ENCODE data around the gene HMGN3.
"Not testable (repeated sequence)": the region's sequence is repeated elsewhere in the genome, so short reads cannot be mapped to it uniquely, and the experiment has no call there.

Gene HMGN3

GRCh38 chr6:79234150-79235022, at the start of gene HMGN3:
Gene HMGN3, minus strand, starts transcription at chr6:79234682.
- peak; percentile 93 for DNase-seq

GRCh38 chr6:79280756-79281155, 46.3 kb upstream of the HMGN3 start:
- no peak for DNase-seq

- DNase-seq: peak; percentile 3
Measured at GRCh38 chr6:79277109-79277508, 42.6 kb upstream of the HMGN3 start.

- DNase-seq: peak; percentile 64
Measured at GRCh38 chr6:79269877-79270276, 35.4 kb upstream of the HMGN3 start.

GRCh38 chr6:79267128-79267527, 32.6 kb upstream of the HMGN3 start:
- no peak for DNase-seq

GRCh38 chr6:79266051-79266450, 31.6 kb upstream of the HMGN3 start:
- DNase-seq: no peak

GRCh38 chr6:79263359-79263758, 28.9 kb upstream of the HMGN3 start:
- DNase-seq: no peak

GRCh38 chr6:79261666-79262065, 27.2 kb upstream of the HMGN3 start:
- DNase-seq: no peak

- DNase-seq: no peak
Measured at GRCh38 chr6:79260772-79261171, 26.3 kb upstream of the HMGN3 start.

GRCh38 chr6:79257381-79258205, 23.1 kb upstream of the HMGN3 start:
- DNase-seq: peak; percentile 10

GRCh38 chr6:79256770-79257169, 22.3 kb upstream of the HMGN3 start:
- not testable (repeated sequence) for DNase-seq

- not testable (repeated sequence) for DNase-seq
Measured at GRCh38 chr6:79255086-79255485, 20.6 kb upstream of the HMGN3 start.

GRCh38 chr6:79250559-79250958, 16.1 kb upstream of the HMGN3 start:
- DNase-seq: no peak

- no peak for DNase-seq
Measured at GRCh38 chr6:79250107-79250514, 15.6 kb upstream of the HMGN3 start.

- DNase-seq: no peak
Measured at GRCh38 chr6:79249136-79249535, 14.7 kb upstream of the HMGN3 start.

- no peak for DNase-seq
Measured at GRCh38 chr6:79246891-79247290, 12.4 kb upstream of the HMGN3 start.

GRCh38 chr6:79241228-79241627, 6.7 kb upstream of the HMGN3 start:
- DNase-seq: no peak

GRCh38 chr6:79240509-79240908, 6.0 kb upstream of the HMGN3 start:
- no peak for DNase-seq

GRCh38 chr6:79239536-79240168, 5.2 kb upstream of the HMGN3 start:
- no peak for DNase-seq

- no peak for DNase-seq
Measured at GRCh38 chr6:79238919-79239318, 4.4 kb upstream of the HMGN3 start.

GRCh38 chr6:79236711-79237110, 2.2 kb upstream of the HMGN3 start:
- DNase-seq: no peak

GRCh38 chr6:79233611-79234149, 802 bp downstream of the HMGN3 start:
- peak; percentile 84 for DNase-seq
